Skin of body (tissue), 2 donors: ENCODE results near the gene LRRC8C. TPM values are rescaled to one million over a fixed set of nuclear protein-coding genes. Genes with fewer than 3 reads are reported as not detected.
"Not testable (repeated sequence)": the region's sequence is repeated elsewhere in the genome, so short reads cannot be mapped to it uniquely, and the experiment has no call there.

ENCODE experiments used
- DNase-seq: peaks from one replicate; lab custom pipeline; 2025; lab: John Stamatoyannopoulos, UW
- total RNA-seq: library from RNA; depleted of rRNA; stranded (reverse); fragments of >200 nt; gene quantifications from one replicate; pipeline ENCODE4 v1.2.3, GENCODE V29; 2014

Gene LRRC8C
- 9.7 TPM for total RNA-seq

GRCh38 chr1:89632657-89633247 is at the start of gene LRRC8C:
TSS of gene LRRC8C (plus strand) at chr1:89633120. CDS start at chr1:89686474, 53,354 bp downstream.
- DNase-seq: peak; percentile 74

- DNase-seq: no peak
Observed at GRCh38 chr1:89584211-89584610, 48.7 kb upstream of the LRRC8C start.

- DNase-seq: no peak
Observed at GRCh38 chr1:89584781-89585180, 48.1 kb upstream of the LRRC8C start.

- DNase-seq: no peak
Observed at GRCh38 chr1:89587729-89588161, 45.2 kb upstream of the LRRC8C start.

- no peak for DNase-seq
Observed at GRCh38 chr1:89588480-89588879, 44.4 kb upstream of the LRRC8C start.

GRCh38 chr1:89589515-89589914 is 43.4 kb upstream of the LRRC8C start:
- DNase-seq: no peak

GRCh38 chr1:89590341-89591080 is 42.4 kb upstream of the LRRC8C start:
- no peak for DNase-seq

GRCh38 chr1:89592861-89593302 is 40.0 kb upstream of the LRRC8C start:
- DNase-seq: not testable (repeated sequence)

- peak; percentile 54 for DNase-seq
Observed at GRCh38 chr1:89594096-89594740, 38.7 kb upstream of the LRRC8C start.

- no peak for DNase-seq
Observed at GRCh38 chr1:89596698-89597097, 36.2 kb upstream of the LRRC8C start.

- peak; percentile 28 for DNase-seq
Observed at GRCh38 chr1:89598450-89599331, 34.2 kb upstream of the LRRC8C start.

GRCh38 chr1:89599332-89599630 is 33.6 kb upstream of the LRRC8C start:
- DNase-seq: no peak

GRCh38 chr1:89600451-89601224 is 32.3 kb upstream of the LRRC8C start:
- no peak for DNase-seq

GRCh38 chr1:89602871-89603404 is 30.0 kb upstream of the LRRC8C start:
- DNase-seq: no peak

GRCh38 chr1:89603651-89604413 is 29.1 kb upstream of the LRRC8C start:
- DNase-seq: no peak

GRCh38 chr1:89604414-89604735 is 28.5 kb upstream of the LRRC8C start:
- DNase-seq: no peak

GRCh38 chr1:89605692-89606091 is 27.2 kb upstream of the LRRC8C start:
- DNase-seq: no peak

GRCh38 chr1:89606227-89606980 is 26.5 kb upstream of the LRRC8C start:
- no peak for DNase-seq

- no peak for DNase-seq
Observed at GRCh38 chr1:89607156-89607555, 25.8 kb upstream of the LRRC8C start.
